ENCODE results near the gene THPO.

THPO gene

DNA sequence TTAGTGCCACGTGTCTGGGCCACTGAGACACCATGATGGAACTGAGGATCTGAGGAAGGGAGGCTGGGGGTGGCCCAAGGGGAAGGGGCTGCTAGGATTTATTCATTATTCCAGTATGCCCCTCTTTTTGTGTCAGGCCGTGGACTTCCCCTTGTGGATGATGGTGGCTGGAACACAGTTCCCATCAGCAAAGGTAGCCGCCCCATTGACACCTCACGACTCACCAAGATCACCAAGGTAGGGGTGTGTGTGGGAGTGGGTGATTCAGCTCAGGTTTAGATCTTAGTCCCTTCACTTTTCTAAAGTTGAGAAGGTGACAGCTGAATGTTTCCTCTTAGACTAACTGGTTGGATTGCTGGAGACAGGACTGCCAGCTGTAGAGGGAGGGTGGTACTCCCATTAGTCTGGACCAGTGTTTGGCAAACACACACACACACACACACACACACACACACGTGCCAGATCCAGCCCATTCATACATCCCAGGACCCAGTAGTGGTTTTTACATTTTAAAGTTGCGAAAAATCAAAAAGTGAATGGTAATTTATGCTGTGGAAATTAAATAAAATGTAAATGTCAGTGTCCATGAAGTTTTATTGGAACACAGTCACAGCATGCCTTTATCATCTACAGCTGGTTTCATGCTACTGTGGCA is 52.2 kb downstream of the THPO start:
- no peaks in the 10 kb centered on the region for H3K27me3 ChIP-seq (replicated peaks; ENCODE audit: insufficient read depth, low read length)
- no peaks in the 10 kb centered on the region for H3K4me1 ChIP-seq (ENCODE audit: low read length)
- peaks cover 11% of the 10 kb centered on the region; the same call in 1 of the 2 replicates for H4K20me1 ChIP-seq (ENCODE audit: insufficient read depth, low read length)
- no peak overlapping the region for H3K27ac ChIP-seq (ENCODE audit: low read length)
- H3K4me2 ChIP-seq (ENCODE audit: low read depth, low read length), result no peak overlapping the region
- no peak overlapping the region for H3K4me3 ChIP-seq (ENCODE audit: low read length)
- TF ChIP-seq, protein P1, sequence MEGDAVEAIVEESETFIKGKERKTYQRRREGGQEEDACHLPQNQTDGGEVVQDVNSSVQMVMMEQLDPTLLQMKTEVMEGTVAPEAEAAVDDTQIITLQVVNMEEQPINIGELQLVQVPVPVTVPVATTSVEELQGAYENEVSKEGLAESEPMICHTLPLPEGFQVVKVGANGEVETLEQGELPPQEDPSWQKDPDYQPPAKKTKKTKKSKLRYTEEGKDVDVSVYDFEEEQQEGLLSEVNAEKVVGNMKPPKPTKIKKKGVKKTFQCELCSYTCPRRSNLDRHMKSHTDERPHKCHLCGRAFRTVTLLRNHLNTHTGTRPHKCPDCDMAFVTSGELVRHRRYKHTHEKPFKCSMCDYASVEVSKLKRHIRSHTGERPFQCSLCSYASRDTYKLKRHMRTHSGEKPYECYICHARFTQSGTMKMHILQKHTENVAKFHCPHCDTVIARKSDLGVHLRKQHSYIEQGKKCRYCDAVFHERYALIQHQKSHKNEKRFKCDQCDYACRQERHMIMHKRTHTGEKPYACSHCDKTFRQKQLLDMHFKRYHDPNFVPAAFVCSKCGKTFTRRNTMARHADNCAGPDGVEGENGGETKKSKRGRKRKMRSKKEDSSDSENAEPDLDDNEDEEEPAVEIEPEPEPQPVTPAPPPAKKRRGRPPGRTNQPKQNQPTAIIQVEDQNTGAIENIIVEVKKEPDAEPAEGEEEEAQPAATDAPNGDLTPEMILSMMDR (IDR thresholded peaks at IDR 0.05; ENCODE audit: low read length), result no peak
- TF ChIP-seq EZH2 (optimal IDR thresholded peaks at IDR 0.05; ENCODE audit: low read depth, low read length) (no peak), EZH2phosphoT487 (IDR thresholded peaks at IDR 0.05; ENCODE audit: low read length) (no peak)
- H3K9me2 ChIP-seq (replicated peaks; ENCODE audit: insufficient read depth, low read length), result no peaks in the 10 kb centered on the region
- DNase-seq, result no peak
- H3K36me3 ChIP-seq (replicated peaks; ENCODE audit: insufficient read depth, low read length), result peaks cover 75% of the 10 kb centered on the region
- H3K79me2 ChIP-seq (ENCODE audit: low read length), result peaks cover 87% of the 10 kb centered on the region
- peaks cover 8% of the 10 kb centered on the region; the same call in 1 of the 2 replicates for H3F3A ChIP-seq (ENCODE audit: insufficient read depth, low read length)
- no peaks in the 10 kb centered on the region for H3K9me3 ChIP-seq (replicated peaks; ENCODE audit: insufficient read depth, low read length)
- no peak overlapping the region for H3K9ac ChIP-seq (ENCODE audit: low read length)
- no peak overlapping the region for H2AFZ ChIP-seq (ENCODE audit: low read length)

DNA sequence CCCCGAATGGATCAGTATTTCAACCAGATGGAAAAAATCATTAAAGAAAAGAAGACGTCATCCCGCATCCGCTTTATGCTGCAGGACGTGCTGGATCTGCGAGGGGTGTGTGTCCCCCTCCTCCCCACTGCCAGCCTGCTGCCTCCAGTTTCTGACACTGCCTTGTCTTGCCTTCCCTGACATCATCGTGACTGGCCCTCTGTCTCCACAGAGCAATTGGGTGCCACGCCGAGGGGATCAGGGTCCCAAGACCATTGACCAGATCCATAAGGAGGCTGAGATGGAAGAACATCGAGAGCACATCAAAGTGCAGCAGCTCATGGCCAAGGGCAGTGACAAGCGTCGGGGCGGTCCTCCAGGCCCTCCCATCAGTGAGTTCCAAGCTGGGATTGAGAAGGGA is 52.7 kb downstream of the THPO start:
- Histone ChIP-seq H3K4me1 (ENCODE audit: low read length) (no peaks in the 10 kb centered on the region), H3K4me2 (ENCODE audit: low read depth, low read length) (no peak overlapping the region), H3K9ac (ENCODE audit: low read length) (no peak overlapping the region), H3K9me2 (replicated peaks; ENCODE audit: insufficient read depth, low read length) (no peaks in the 10 kb centered on the region), H3K9me3 (replicated peaks; ENCODE audit: insufficient read depth, low read length) (no peaks in the 10 kb centered on the region), H3K27me3 (replicated peaks; ENCODE audit: insufficient read depth, low read length) (no peaks in the 10 kb centered on the region), H3F3A (ENCODE audit: insufficient read depth, low read length) (peaks cover 6% of the 10 kb centered on the region; the same call in 1 of the 2 replicates), H3K79me2 (ENCODE audit: low read length) (peaks cover 92% of the 10 kb centered on the region), H3K4me3 (ENCODE audit: low read length) (no peak overlapping the region), H2AFZ (ENCODE audit: low read length) (no peak overlapping the region), H4K20me1 (ENCODE audit: insufficient read depth, low read length) (peaks cover 16% of the 10 kb centered on the region; the same call in 1 of the 2 replicates), H3K27ac (ENCODE audit: low read length) (no peak overlapping the region), H3K36me3 (replicated peaks; ENCODE audit: insufficient read depth, low read length) (peaks cover 81% of the 10 kb centered on the region)
- TF ChIP-seq, protein P1 (IDR thresholded peaks at IDR 0.05; ENCODE audit: low read length), result no peak
- TF ChIP-seq EZH2 (optimal IDR thresholded peaks at IDR 0.05; ENCODE audit: low read depth, low read length), result no peak
- TF ChIP-seq EZH2phosphoT487 (IDR thresholded peaks at IDR 0.05; ENCODE audit: low read length), result no peak
- no peak for DNase-seq

DNA sequence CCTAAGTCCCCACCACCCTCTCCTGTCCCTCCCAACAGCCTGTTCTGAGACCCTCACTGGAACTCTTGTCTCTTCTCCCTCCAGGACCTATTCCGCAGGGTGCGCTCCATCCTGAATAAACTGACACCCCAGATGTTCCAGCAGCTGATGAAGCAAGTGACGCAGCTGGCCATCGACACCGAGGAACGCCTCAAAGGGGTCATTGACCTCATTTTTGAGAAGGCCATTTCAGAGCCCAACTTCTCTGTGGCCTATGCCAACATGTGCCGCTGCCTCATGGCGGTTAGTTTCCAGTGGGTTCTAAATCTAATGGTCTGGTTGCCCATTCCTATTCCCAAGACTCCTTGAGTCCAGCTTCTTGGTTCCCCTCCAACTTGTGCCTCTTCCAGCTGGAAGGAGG is 54.3 kb downstream of the THPO start:
- Histone ChIP-seq H3K79me2 (ENCODE audit: low read length) (peaks cover 97% of the 10 kb centered on the region), H3K27ac (ENCODE audit: low read length) (no peak overlapping the region), H3K4me2 (ENCODE audit: low read depth, low read length) (no peak overlapping the region), H4K20me1 (ENCODE audit: insufficient read depth, low read length) (peaks cover 30% of the 10 kb centered on the region), H3K4me1 (ENCODE audit: low read length) (no peaks in the 10 kb centered on the region), H3K9me3 (replicated peaks; ENCODE audit: insufficient read depth, low read length) (no peaks in the 10 kb centered on the region), H3K36me3 (replicated peaks; ENCODE audit: insufficient read depth, low read length) (peaks cover 88% of the 10 kb centered on the region), H3K9me2 (replicated peaks; ENCODE audit: insufficient read depth, low read length) (no peaks in the 10 kb centered on the region), H3K9ac (ENCODE audit: low read length) (no peak overlapping the region), H2AFZ (ENCODE audit: low read length) (no peak overlapping the region), H3K27me3 (replicated peaks; ENCODE audit: insufficient read depth, low read length) (no peaks in the 10 kb centered on the region), H3K4me3 (ENCODE audit: low read length) (no peak overlapping the region), H3F3A (ENCODE audit: insufficient read depth, low read length) (peaks cover 2% of the 10 kb centered on the region; the same call in 1 of the 2 replicates)
- DNase-seq, result no peak
- TF ChIP-seq, protein P1 (IDR thresholded peaks at IDR 0.05; ENCODE audit: low read length), result no peak
- TF ChIP-seq EZH2phosphoT487 (IDR thresholded peaks at IDR 0.05; ENCODE audit: low read length), result no peak
- no peak for TF ChIP-seq EZH2 (optimal IDR thresholded peaks at IDR 0.05; ENCODE audit: low read depth, low read length)

Measured in MM.1S (cell line).